ENCODE data around the gene RASA3.

RASA3 gene

DNA sequence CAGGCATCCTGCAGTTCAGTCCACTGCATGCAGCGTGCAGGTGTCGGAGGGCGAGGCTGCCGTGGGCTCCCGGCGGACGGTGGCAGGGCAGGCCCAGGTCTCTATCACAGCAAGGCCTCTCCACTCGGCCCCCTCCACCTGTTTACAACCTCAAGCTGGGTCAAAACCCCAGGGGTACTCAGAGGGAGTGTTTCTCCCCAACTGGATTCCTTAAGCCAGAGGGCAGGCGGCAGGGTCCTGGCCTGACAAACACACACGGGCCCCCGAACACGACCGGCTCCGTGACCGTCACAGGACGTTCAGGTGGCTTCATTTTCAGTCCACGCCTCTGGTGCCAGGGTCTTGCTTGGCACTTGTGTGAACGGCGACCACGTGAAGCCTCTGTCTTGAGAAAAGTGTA lies 23.5 kb downstream of the RASA3 start:
- DNase-seq (ENCODE audit: low read depth): no peak
- no peak overlapping the region for H3K4me3 ChIP-seq (ENCODE audit: low read length)
- TF ChIP-seq, protein P1, sequence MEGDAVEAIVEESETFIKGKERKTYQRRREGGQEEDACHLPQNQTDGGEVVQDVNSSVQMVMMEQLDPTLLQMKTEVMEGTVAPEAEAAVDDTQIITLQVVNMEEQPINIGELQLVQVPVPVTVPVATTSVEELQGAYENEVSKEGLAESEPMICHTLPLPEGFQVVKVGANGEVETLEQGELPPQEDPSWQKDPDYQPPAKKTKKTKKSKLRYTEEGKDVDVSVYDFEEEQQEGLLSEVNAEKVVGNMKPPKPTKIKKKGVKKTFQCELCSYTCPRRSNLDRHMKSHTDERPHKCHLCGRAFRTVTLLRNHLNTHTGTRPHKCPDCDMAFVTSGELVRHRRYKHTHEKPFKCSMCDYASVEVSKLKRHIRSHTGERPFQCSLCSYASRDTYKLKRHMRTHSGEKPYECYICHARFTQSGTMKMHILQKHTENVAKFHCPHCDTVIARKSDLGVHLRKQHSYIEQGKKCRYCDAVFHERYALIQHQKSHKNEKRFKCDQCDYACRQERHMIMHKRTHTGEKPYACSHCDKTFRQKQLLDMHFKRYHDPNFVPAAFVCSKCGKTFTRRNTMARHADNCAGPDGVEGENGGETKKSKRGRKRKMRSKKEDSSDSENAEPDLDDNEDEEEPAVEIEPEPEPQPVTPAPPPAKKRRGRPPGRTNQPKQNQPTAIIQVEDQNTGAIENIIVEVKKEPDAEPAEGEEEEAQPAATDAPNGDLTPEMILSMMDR (conservative IDR thresholded peaks at IDR 0.05; ENCODE audit: low read depth, low read length): no peak

DNA sequence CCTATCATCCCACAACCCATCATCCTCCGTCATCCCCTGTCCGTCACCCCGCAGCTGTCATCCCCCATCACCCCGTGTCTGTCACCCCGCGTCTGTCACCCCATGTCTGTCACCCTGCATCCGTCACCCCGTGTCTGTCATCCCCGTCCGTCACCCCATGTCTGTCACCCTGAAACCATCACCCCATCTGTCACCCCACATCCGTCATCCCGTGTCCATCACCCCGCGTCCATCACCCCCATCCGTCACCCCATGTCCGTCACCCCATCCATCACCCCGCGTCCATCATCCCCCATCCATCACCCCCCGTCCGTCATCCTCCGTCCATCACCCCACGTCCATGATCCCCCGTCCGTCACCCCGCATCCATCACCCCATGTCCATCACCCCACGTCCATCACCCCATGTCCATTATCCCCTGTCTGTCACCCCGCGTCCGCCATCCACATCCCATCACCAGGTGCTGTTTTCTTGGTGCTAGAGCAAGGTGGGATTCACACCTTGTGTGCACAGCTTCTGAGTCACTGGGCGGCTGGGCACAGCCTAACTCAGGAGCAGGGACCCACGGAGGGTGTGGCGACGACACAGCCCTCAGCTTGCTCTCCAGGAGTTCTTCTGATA lies 24.2 kb downstream of the RASA3 start:
- TF ChIP-seq, protein P1 (conservative IDR thresholded peaks at IDR 0.05; ENCODE audit: low read depth, low read length): no peak
- DNase-seq (ENCODE audit: low read depth): no peak
- H3K4me3 ChIP-seq (ENCODE audit: low read length): no peak overlapping the region

DNA sequence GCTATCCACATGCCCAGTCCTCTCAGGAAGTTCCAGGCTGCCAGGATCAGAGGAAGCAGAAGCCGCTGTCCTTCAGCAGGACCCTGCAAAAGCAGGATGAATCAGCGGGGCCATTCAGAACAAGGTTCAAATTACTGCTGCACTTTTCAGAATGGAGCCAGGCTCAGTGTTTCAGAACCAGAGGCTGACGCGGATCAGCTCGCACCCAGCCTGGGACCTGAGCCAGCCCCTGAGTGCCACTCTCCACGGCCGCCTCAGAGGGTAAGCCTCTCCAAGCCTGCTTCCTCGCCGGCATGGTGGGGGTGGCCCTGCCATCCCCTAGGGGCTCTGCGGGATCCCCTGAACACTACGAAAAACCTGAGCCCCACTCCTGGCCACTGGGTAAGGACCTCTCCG lies 24.7 kb downstream of the RASA3 start:
- TF ChIP-seq, protein P1 (conservative IDR thresholded peaks at IDR 0.05; ENCODE audit: low read depth, low read length): no peak
- no peak overlapping the region for H3K4me3 ChIP-seq (ENCODE audit: low read length)
- no peak for DNase-seq (ENCODE audit: low read depth)

DNA sequence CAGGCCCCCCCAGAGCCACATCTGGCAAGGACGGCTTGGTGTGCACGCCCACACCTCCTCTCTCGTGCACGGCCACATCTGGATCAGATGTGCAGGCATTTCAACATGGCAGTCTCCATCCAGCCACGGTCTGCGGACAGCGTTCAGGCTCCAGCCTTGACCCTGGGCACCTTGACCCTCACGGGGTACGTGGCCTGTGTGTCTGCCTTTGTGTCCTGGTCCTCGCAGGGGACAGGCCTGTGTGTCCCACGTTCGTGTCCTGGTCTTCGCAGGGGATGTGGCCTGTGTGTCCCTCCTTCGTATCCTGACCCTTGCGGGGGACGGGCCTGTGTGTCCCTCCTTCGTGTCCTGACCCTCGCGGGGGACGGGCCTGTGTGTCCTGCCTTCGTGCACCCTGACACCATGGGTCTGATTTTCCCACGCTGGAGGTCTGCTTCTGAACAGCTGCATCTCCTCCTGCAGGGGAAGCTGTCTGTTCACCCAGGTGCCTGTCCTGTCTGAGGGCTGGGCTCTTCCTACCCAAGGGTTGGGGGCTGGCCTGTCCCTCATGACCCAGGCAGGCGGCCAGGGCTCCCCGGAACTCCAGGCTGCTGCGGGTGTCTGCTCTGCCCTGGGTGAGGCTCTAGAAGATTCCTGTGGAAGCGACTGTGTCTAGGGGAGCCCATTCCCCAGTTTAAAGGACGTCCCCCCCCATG lies 25.3 kb downstream of the RASA3 start:
- DNase-seq (ENCODE audit: low read depth): no peak
- TF ChIP-seq, protein P1 (conservative IDR thresholded peaks at IDR 0.05; ENCODE audit: low read depth, low read length): no peak
- H3K4me3 ChIP-seq (ENCODE audit: low read length): no peak overlapping the region

DNA sequence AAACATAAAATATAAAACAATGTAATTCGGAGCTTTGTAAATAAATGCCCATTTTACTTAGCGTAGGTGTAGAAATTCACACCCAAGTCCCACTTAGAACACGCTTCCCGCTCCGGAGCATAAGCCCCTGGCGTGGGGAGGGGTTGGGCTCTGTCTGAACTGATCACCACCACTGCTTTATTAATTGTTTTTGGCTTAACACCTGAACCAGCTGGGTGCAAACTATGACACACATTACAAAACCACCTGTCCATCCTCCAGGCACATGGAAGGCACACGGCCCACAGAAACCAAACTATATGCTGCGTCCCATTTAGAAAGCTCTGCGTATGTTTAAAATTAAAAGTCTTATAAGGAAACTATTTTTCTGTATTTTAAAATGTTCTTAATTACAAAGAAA lies 25.9 kb downstream of the RASA3 start:
- H3K4me3 ChIP-seq (ENCODE audit: low read length): no peak overlapping the region
- DNase-seq (ENCODE audit: low read depth): no peak
- TF ChIP-seq, protein P1 (conservative IDR thresholded peaks at IDR 0.05; ENCODE audit: low read depth, low read length): no peak

DNA sequence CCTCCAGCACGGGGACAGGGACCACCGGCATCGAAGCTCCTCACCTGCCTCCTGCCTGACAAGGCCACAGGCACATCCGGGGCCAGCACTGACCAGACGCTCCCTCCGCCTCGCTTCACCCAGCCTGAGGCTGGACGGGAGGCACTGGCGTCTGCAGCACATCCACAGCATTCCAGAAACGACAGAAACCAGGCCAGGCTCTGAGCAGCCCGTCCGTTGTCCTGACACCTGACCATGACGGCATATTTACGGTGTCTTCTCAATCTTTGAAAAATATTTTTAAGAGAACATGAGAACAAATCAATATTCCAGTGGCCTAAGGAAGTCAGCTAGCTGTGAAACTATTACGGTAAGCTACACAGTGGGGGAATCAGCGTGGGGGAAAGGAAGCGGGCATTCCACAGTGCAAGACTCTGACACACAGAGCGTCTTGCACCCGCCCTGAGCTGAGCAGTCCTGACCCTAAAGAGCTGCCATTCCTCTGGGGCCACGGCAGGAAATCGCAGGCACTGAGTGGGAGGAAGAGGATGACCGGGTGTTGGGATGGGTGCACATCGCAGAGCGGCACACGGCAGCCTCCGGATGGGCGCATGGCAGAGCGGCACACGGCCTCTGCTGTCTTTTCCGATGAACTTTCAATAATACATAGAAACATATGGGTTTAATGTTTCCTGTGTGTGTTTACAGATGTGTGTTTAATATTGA lies 26.8 kb downstream of the RASA3 start:
- DNase-seq (ENCODE audit: low read depth): no peak
- no peak overlapping the region for H3K4me3 ChIP-seq (ENCODE audit: low read length)
- TF ChIP-seq, protein P1 (conservative IDR thresholded peaks at IDR 0.05; ENCODE audit: low read depth, low read length): no peak

All from retinal pigment epithelial cell (primary cell).